SK-N-SH (cell line): ENCODE data around the gene DNM2. TPM values are rescaled to one million over a fixed set of nuclear protein-coding genes. Genes with fewer than 3 reads are reported as not detected.

Experiments used
- CTCF ChIA-PET: fragments of 300-600, 350-600 bp; formaldehyde crosslinking; extraction: SDS; loops from one replicate; lab custom pipeline; 2021; lab: Yijun Ruan, JAX
- POLR2A ChIA-PET: fragments of 350-600 bp; sonication (Branson Sonifier 250); formaldehyde crosslinking; extraction: SDS; loops from one replicate; lab custom pipeline; 2020; ENCODE audit warnings: antibody characterized with exemption, inconsistent platforms; lab: Yijun Ruan, JAX
- DNase-seq: peaks from one replicate; pipeline ENCODE4 v3.0.0; 2012
- H2AFZ ChIP-seq: fragments of 200-600 bp; sonication (generic); 2 replicates; pipeline ENCODE4 v1.8.1; 2016; ENCODE audit warnings: antibody characterized with exemption, mild to moderate bottlenecking, low read depth
- H3F3A ChIP-seq: fragments of 200-600 bp; sonication (generic); replicated peaks from 2 replicates; pipeline ENCODE3; 2016; ENCODE audit warnings: antibody characterized with exemption, mild to moderate bottlenecking; ENCODE audit not compliant: insufficient read depth
- H3K27ac ChIP-seq, 2 experiments: fragments of 200-500 bp in 1 of 2; fragments of 200-600 bp in 1 of 2; sonication (Bioruptor generic) in 1 of 2; sonication (generic), shearing (Covaris generic) in 1 of 2; 2 replicates each; pipeline versions ENCODE4 v1.5.1 to v1.6.1; 2014 to 2016; ENCODE audit warnings: low read depth in 2 of 2, inconsistent platforms in 1 of 2, low read length in 1 of 2, mild to moderate bottlenecking in 1 of 2, mixed read lengths in 1 of 2
- H3K27me3 ChIP-seq: fragments of 200-600 bp; sonication (generic), shearing (Covaris generic); 2 replicates; pipeline ENCODE4 v1.6.1; 2016; ENCODE audit warnings: mixed run types; ENCODE audit not compliant: insufficient read depth
- H3K36me3 ChIP-seq, 2 experiments: fragments of 200-500 bp in 1 of 2; fragments of 200-600 bp in 1 of 2; sonication (Bioruptor generic) in 1 of 2; sonication (generic) in 1 of 2; replicated peaks in 1 of 2; 2 replicates each; pipeline versions ENCODE3 to v1.5.1; 2014 to 2016; ENCODE audit warnings: low read length in 1 of 2, mild to moderate bottlenecking in 1 of 2; ENCODE audit not compliant: insufficient read depth in 2 of 2, control insufficient read depth in 1 of 2
- H3K4me1 ChIP-seq, 2 experiments: fragments of 200-500 bp in 1 of 2; fragments of 200-600 bp in 1 of 2; sonication (Bioruptor generic) in 1 of 2; sonication (generic), shearing (Covaris generic) in 1 of 2; 2 replicates each; pipeline versions ENCODE4 v1.5.1 to v1.6.1; 2014 to 2016; ENCODE audit warnings: low read depth in 1 of 2, low read length in 1 of 2, mixed run types in 1 of 2; ENCODE audit not compliant: insufficient read depth in 2 of 2, control insufficient read depth in 1 of 2
- H3K4me2 ChIP-seq: fragments of 200-600 bp; sonication (generic), shearing (Covaris generic); 2 replicates; pipeline ENCODE4 v1.6.1; 2017; ENCODE audit warnings: mixed run types
- H3K4me3 ChIP-seq, 2 experiments: fragments of 200-500 bp in 1 of 2; fragments of 200-600 bp in 1 of 2; sonication (Bioruptor generic) in 1 of 2; sonication (generic), shearing (Covaris generic) in 1 of 2; 2 replicates each; pipeline versions ENCODE4 v1.5.1 to v1.8.1; 2014 to 2016; ENCODE audit warnings: low read depth in 2 of 2, inconsistent platforms in 1 of 2, low read length in 1 of 2, mild to moderate bottlenecking in 1 of 2, mixed read lengths in 1 of 2, moderate library complexity in 1 of 2
- H3K79me2 ChIP-seq: fragments of 200-600 bp; sonication (generic); 2 replicates; pipeline ENCODE4 v1.8.1; 2017; ENCODE audit warnings: mild to moderate bottlenecking; ENCODE audit not compliant: insufficient read depth
- H3K9ac ChIP-seq: fragments of 200-600 bp; sonication (generic); 2 replicates; pipeline ENCODE4 v1.6.1; 2017; ENCODE audit warnings: mixed run types
- H3K9me2 ChIP-seq: fragments of 200-600 bp; sonication (generic); 2 replicates; pipeline ENCODE4 v1.6.1; 2017; ENCODE audit warnings: mixed run types
- H3K9me3 ChIP-seq: fragments of 200-600 bp; sonication (generic); 2 replicates; pipeline ENCODE4 v1.6.1; 2017; ENCODE audit warnings: mixed run types, mild to moderate bottlenecking, moderate library complexity
- H4K20me1 ChIP-seq: fragments of 200-600 bp; sonication (generic); 2 replicates; pipeline ENCODE4 v1.6.1; 2017; ENCODE audit warnings: mild to moderate bottlenecking, mixed run types; ENCODE audit not compliant: insufficient read depth
- CTCF ChIP-seq: fragments of 200-600 bp; sonication (generic); IDR thresholded peaks from 2 replicates; pipeline ENCODE4 v1.6.1; 2017; ENCODE audit warnings: antibody characterized with exemption, mild to moderate bottlenecking, moderate library complexity
- EP300 ChIP-seq, 2 experiments: IDR thresholded peaks; 2 replicates each; pipeline versions ENCODE4 v1.4.0 to v1.6.1; 2012; ENCODE audit warnings: borderline replicate concordance in 1 of 2, low read depth in 1 of 2, low read length in 1 of 2
- EZH2phosphoT487 ChIP-seq: fragments of 200-600 bp; sonication (generic); IDR thresholded peaks from 2 replicates; pipeline ENCODE4 v1.6.1; 2017; ENCODE audit warnings: low read depth, mixed run types, mild to moderate bottlenecking, antibody characterized with exemption, moderate library complexity, borderline replicate concordance
- FOXJ3 ChIP-seq: sonication (generic); formaldehyde crosslinking; IDR thresholded peaks from 2 replicates; pipeline ENCODE4 v1.5.1; 2020; ENCODE audit warnings: mild to moderate bottlenecking, missing genetic modification reagents
- GATA2 ChIP-seq: sonication (generic); formaldehyde crosslinking; IDR thresholded peaks from 2 replicates; pipeline ENCODE4 v1.5.0; 2020; ENCODE audit warnings: mild to moderate bottlenecking, missing genetic modification reagents
- MEF2A ChIP-seq: IDR thresholded peaks from 2 replicates; pipeline ENCODE4 v1.4.0; 2012; ENCODE audit warnings: low read depth, borderline replicate concordance
- MXI1 ChIP-seq: IDR thresholded peaks from 2 replicates; pipeline ENCODE4 v1.6.1; 2012; ENCODE audit warnings: mild to moderate bottlenecking, low read depth, low read length, improper control_type of control experiment
- POLR2AphosphoS5 ChIP-seq: IDR thresholded peaks from 2 replicates; pipeline ENCODE4 v1.6.1; 2012; ENCODE audit warnings: low read depth, low read length
- RAD21 ChIP-seq: IDR thresholded peaks from 2 replicates; pipeline ENCODE4 v1.6.1; 2012; ENCODE audit warnings: mild to moderate bottlenecking, low read length
- RCOR1 ChIP-seq: fragments of 150-350 bp; IDR thresholded peaks from 2 replicates; pipeline ENCODE4 v1.6.1; 2017; ENCODE audit warnings: antibody characterized with exemption, low read length
- SMC3 ChIP-seq: IDR thresholded peaks from 2 replicates; pipeline ENCODE4 v1.6.1; 2012; ENCODE audit warnings: low read depth, low read length, improper control_type of control experiment
- TCF12 ChIP-seq: IDR thresholded peaks from 2 replicates; pipeline ENCODE4 v1.4.0; 2012
- TEAD4 ChIP-seq: IDR thresholded peaks from 2 replicates; pipeline ENCODE4 v1.4.0; 2012; ENCODE audit warnings: mild to moderate bottlenecking, borderline replicate concordance; ENCODE audit not compliant: insufficient read depth
- USF2 ChIP-seq: fragments of 150-350 bp; IDR thresholded peaks from 2 replicates; pipeline ENCODE4 v1.6.1; 2017; ENCODE audit warnings: antibody characterized with exemption, low read length, low read depth, borderline replicate concordance
- ZBTB33 ChIP-seq: IDR thresholded peaks from 2 replicates; pipeline ENCODE4 v1.4.0; 2012; ENCODE audit warnings: low read depth, borderline replicate concordance
- WGBS: methylation state at CpG from one replicate; pipeline ENCODE4 v1.1.6; 2017; ENCODE audit warnings: low lambda C conversion rate; 5-methylcytosine and 5-hydroxymethylcytosine counted together
- polyA plus RNA-seq, 3 experiments: library from polyadenylated mRNA; depleted of rRNA; stranded (reverse); fragments of >200 nt; gene quantifications; 2 replicates each; pipeline ENCODE4 v1.2.3, GENCODE V29; 2012

Gene DNM2
- polyA plus RNA-seq, 1 of the 3 experiments (the other 2 are of a cell fraction) = 52.5 TPM

GRCh38 chr19:10862561-10863106, 144.8 kb downstream of the DNM2 start (continued):
- TF ChIP-seq EZH2phosphoT487 = no peak
- no peak for TF ChIP-seq MXI1
- TF ChIP-seq TEAD4 = no peak
- TF ChIP-seq RAD21 = no peak

GRCh38 chr19:10863107-10863717, 145.3 kb downstream of the DNM2 start:
- H3K79me2 ChIP-seq = no peaks in the 10 kb centered on the region
- H3K36me3 ChIP-seq = no peaks in the 10 kb centered on the region
- H3K27me3 ChIP-seq = no peaks in the 10 kb centered on the region
- POLR2A ChIA-PET = no interaction called here
- DNase-seq = no peak
- TF ChIP-seq RCOR1 (no peak), CTCF (no peak), POLR2AphosphoS5 (no peak), ZBTB33 (no peak), EP300 (IDR thresholded peaks at IDR 0.05; ENCODE audit: borderline replicate concordance in 1 of 2, low read depth in 1 of 2, low read length in 1 of 2) (no peak), MEF2A (no peak), TCF12 (no peak), GATA2 (no peak), FOXJ3 (CRISPR knock-in tag) (no peak), USF2 (no peak), SMC3 (no peak)
- TF ChIP-seq, all 33 proteins: peak for 0
- Histone ChIP-seq H4K20me1 (no peaks in the 10 kb centered on the region), H3K27ac (no peak overlapping the region), H3K9ac (no peak overlapping the region), H3K9me3 (no peaks in the 10 kb centered on the region), H3F3A (peaks cover 5% of the 10 kb centered on the region), H3K4me2 (no peak overlapping the region), H3K4me1 (no peaks in the 10 kb centered on the region; a peak in 1 of 4 replicates), H2AFZ (no peak overlapping the region; the same call in 1 of the 2 replicates), H3K4me3 (no peak overlapping the region), H3K9me2 (no peaks in the 10 kb centered on the region)
- 89% methylated on average over 18 of the region's 18 CpGs for WGBS
- CTCF ChIA-PET = interaction anchor here (1.0 to 8.1 kb wide), 19 partner anchors 9 to 161 kb away, joined by 3 to 146 read pairs (median 12); partner anchors contain the start of genes C19orf38, DNM2, QTRT1 and TMED1
